Nephron (organoid): ENCODE measurements around the gene FA2H.

Experiments used
- H3K27ac Mint-ChIP-seq, 3 experiments: 2 replicates each; pipeline ENCODE4 v1.8.0; 2020; ENCODE audit warnings: mixed read lengths in 3 of 3, mild to moderate bottlenecking in 2 of 3, moderate library complexity in 1 of 3
- H3K27me3 Mint-ChIP-seq: 2 replicates; pipeline ENCODE4 v1.8.0; 2021; ENCODE audit warnings: low read depth, mild to moderate bottlenecking, moderate library complexity, mixed read lengths
- H3K36me3 Mint-ChIP-seq: 2 replicates; pipeline ENCODE4 v1.8.0; 2020; ENCODE audit warnings: low read depth, mixed read lengths
- H3K4me1 Mint-ChIP-seq: 2 replicates; pipeline ENCODE4 v1.8.0; 2020; ENCODE audit warnings: mixed read lengths
- H3K4me3 Mint-ChIP-seq, 3 experiments: 2 replicates each; pipeline ENCODE4 v1.8.0; 2020; ENCODE audit warnings: mild to moderate bottlenecking in 3 of 3, mixed read lengths in 3 of 3, moderate library complexity in 2 of 3
- H3K9me3 Mint-ChIP-seq: 2 replicates; pipeline ENCODE4 v1.8.0; 2020; ENCODE audit warnings: mixed read lengths
- CTCF ChIP-seq, 3 experiments: fragments of 200-600 bp; sonication (generic); IDR thresholded peaks; one replicate each; pipeline ENCODE4 v1.5.0; 2021; ENCODE audit warnings: antibody characterized with exemption in 3 of 3; ENCODE audit not compliant: unreplicated experiment in 3 of 3

FA2H gene

GRCh38 chr16:74757349-74757748 lies 17.3 kb downstream of the FA2H start:
- peaks cover 37% of the 10 kb centered on the region for H3K27me3 Mint-ChIP-seq
- TF ChIP-seq CTCF (IDR thresholded peaks at IDR 0.05; ENCODE audit: unreplicated experiment in 3 of 3): no peak
- no peaks in the 10 kb centered on the region for H3K4me1 Mint-ChIP-seq
- H3K27ac Mint-ChIP-seq: no peak overlapping the region
- H3K4me3 Mint-ChIP-seq: no peak overlapping the region
- no peaks in the 10 kb centered on the region for H3K9me3 Mint-ChIP-seq
- H3K36me3 Mint-ChIP-seq: no peaks in the 10 kb centered on the region

- Mint-ChIP-seq H3K27me3 (peaks cover 46% of the 10 kb centered on the region), H3K9me3 (no peaks in the 10 kb centered on the region), H3K27ac (no peak overlapping the region), H3K36me3 (no peaks in the 10 kb centered on the region), H3K4me3 (no peak overlapping the region), H3K4me1 (no peaks in the 10 kb centered on the region)
- no peak for TF ChIP-seq CTCF (IDR thresholded peaks at IDR 0.05; ENCODE audit: unreplicated experiment in 3 of 3)
Observed at GRCh38 chr16:74756203-74756602, 18.4 kb downstream of the FA2H start.

GRCh38 chr16:74753180-74753579 lies 21.4 kb downstream of the FA2H start:
- H3K27me3 Mint-ChIP-seq: peaks cover 35% of the 10 kb centered on the region
- H3K9me3 Mint-ChIP-seq: no peaks in the 10 kb centered on the region
- TF ChIP-seq CTCF (IDR thresholded peaks at IDR 0.05; ENCODE audit: unreplicated experiment in 3 of 3): no peak
- H3K4me1 Mint-ChIP-seq: no peaks in the 10 kb centered on the region
- no peaks in the 10 kb centered on the region for H3K36me3 Mint-ChIP-seq
- H3K4me3 Mint-ChIP-seq: no peak overlapping the region
- H3K27ac Mint-ChIP-seq: no peak overlapping the region

- H3K9me3 Mint-ChIP-seq: no peaks in the 10 kb centered on the region
- no peak for TF ChIP-seq CTCF (IDR thresholded peaks at IDR 0.05; ENCODE audit: unreplicated experiment in 3 of 3)
- H3K4me3 Mint-ChIP-seq: no peak overlapping the region
- H3K36me3 Mint-ChIP-seq: no peaks in the 10 kb centered on the region
- peaks cover 35% of the 10 kb centered on the region for H3K27me3 Mint-ChIP-seq
- no peaks in the 10 kb centered on the region for H3K4me1 Mint-ChIP-seq
- no peak overlapping the region for H3K27ac Mint-ChIP-seq
Observed at GRCh38 chr16:74752756-74753155, 21.9 kb downstream of the FA2H start.

GRCh38 chr16:74752258-74752657 lies 22.4 kb downstream of the FA2H start:
- H3K36me3 Mint-ChIP-seq: no peaks in the 10 kb centered on the region
- no peak for TF ChIP-seq CTCF (IDR thresholded peaks at IDR 0.05; ENCODE audit: unreplicated experiment in 3 of 3)
- H3K27ac Mint-ChIP-seq: no peak overlapping the region
- H3K27me3 Mint-ChIP-seq: peaks cover 35% of the 10 kb centered on the region
- H3K4me3 Mint-ChIP-seq: no peak overlapping the region
- no peaks in the 10 kb centered on the region for H3K9me3 Mint-ChIP-seq
- no peaks in the 10 kb centered on the region for H3K4me1 Mint-ChIP-seq

- Mint-ChIP-seq H3K4me1 (no peaks in the 10 kb centered on the region), H3K9me3 (no peaks in the 10 kb centered on the region), H3K4me3 (no peak overlapping the region), H3K36me3 (no peaks in the 10 kb centered on the region), H3K27me3 (peaks cover 35% of the 10 kb centered on the region), H3K27ac (no peak overlapping the region)
- TF ChIP-seq CTCF (IDR thresholded peaks at IDR 0.05; ENCODE audit: unreplicated experiment in 3 of 3): no peak
Observed at GRCh38 chr16:74751658-74752057, 23.0 kb downstream of the FA2H start.
